ENCODE data around the gene VPS13A.
"Not testable (repeated sequence)": the region's sequence is repeated elsewhere in the genome, so short reads cannot be mapped to it uniquely, and the experiment has no call there.

VPS13A gene

DNA sequence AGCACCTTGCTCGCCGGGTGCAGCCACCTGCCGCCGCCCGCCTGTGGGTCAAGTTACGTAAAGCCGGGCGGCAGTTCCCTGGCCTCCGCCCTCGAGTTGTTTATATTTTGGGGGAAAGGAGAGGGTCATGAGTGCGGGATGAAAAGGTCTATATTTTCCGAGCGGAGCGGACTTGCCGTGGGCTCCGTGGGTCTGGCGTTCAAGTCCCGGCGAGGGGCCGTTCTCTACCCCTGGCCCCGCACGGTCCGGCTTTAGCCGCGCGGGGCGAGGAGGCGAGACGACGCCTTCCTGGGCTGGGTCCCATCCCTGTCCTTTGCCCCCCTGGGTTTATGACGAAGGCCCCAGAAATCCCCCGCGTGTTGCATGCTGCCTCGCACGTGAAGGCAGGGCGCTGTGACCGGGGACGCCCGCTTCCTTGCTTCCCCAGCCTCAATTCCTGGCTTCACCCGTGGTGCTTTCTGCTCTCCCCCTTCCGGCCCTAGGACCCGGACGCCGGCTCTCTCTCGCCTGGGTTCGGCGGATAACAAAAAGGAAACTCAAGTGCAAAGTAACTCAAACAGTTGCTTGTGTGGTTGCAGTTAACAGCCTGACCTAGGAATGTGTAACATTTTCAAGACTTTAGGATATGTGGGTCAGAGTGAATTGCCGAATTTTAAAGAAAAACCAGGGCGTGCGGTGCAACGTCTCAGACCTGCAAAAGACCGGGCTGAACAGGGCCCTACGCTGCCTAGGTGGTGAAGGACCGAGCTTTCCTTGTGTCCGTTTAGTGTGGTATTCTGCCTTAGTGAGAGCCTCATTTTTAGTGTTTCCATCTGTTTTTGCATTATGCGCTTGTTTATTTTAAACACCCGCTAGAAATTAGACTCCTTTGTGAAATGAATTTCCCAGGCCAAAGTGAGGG, 810 bp downstream of the VPS13A start:
- in situ Hi-C loops (cut with MboI; ENCODE audit: low sequenced_read_pairs) = no loop called here

DNA sequence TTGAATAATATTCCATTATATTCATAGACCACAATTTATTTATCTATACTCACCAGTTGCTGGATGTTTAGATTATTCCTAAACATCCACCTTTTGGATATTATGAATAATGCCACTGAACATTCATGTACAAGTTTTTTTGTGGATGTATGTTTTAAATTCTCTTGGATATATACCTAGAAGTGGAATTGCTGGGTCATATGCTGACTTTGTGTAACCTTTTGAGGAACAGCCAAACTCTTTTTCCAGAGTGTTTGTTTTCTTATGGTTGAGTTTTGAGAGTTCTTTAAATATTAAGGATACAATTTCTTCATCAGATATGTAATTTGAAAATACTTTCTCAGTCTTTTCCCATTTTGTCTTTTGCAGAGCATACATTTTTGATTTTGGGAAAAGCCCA, 2.7 kb downstream of the VPS13A start:
- in situ Hi-C loops (cut with MboI; ENCODE audit: low sequenced_read_pairs) = no loop called here

DNA sequence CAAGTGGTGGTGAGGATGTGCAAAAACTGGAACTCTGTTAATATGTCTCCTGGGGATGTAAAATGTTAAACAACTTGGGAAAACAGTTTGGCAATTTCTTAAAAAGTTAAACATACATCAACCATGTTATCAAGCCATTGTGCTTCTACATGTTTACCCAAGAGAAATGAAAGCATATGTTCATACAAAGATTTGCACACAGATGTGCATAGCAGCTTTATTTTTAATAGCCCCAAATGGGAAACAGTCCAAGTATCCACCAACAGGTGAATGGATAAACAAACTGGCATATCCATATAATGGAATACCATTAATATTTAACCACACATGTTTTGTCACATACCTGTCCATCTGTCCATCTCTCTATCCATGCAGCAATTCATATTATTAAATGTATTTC, 6.2 kb downstream of the VPS13A start:
- in situ Hi-C loops (cut with MboI; ENCODE audit: low sequenced_read_pairs) = no loop called here

GRCh38 chr9:77188242-77188641, 10.9 kb downstream of the VPS13A start:
- in situ Hi-C loops (cut with MboI; ENCODE audit: low sequenced_read_pairs) = no loop called here

GRCh38 chr9:77194423-77194822, 17.1 kb downstream of the VPS13A start:
- in situ Hi-C loops (cut with MboI; ENCODE audit: low sequenced_read_pairs) = no loop called here

DNA sequence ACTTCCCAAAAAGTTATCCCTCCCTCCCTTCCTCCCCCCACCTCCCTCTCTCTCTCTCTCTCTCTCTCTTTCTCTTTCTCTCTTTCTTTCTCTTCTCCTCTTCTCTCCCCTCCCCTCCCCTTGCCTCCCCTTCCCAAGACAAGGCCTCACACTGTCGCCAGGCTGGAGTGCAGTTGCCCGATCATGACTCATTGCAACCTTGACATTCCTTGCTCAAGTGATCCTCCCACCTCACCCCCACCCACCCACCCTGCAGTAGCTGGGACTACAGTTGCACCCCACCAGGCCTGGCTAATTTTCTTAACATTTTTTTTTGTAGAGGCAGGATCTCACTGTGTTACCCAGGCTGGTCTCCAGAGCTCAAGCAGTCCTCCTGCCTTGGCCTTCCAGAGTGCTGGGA, 32.8 kb downstream of the VPS13A start:
- in situ Hi-C loops (cut with MboI; ENCODE audit: low sequenced_read_pairs) = no loop called here

DNA sequence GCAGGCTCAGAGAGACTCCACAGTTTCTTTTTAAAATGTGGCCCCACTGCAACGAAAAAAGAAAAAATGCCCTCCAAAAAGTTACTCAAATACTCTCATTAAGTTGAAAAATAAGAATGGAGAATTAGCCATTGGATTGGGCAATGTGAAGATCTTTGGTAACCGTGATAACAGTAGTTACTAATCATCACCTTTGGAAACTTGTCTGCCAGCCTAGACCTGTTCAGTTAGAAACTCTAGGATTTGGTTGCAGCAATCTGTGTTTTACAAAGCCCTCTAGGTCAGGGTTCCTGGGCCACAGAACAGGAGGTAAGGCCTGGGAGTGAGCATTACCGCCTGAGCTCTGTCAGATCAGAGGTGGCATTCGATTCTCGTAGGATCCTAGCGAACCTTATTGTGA, 34.2 kb downstream of the VPS13A start:
- in situ Hi-C loops (cut with MboI; ENCODE audit: low sequenced_read_pairs) = no loop called here

GRCh38 chr9:77212801-77213200, 35.5 kb downstream of the VPS13A start:
- in situ Hi-C loops (cut with MboI; ENCODE audit: low sequenced_read_pairs) = no loop called here

- in situ Hi-C loops (cut with MboI; ENCODE audit: low sequenced_read_pairs) = no loop called here
These were observed 38.5 kb downstream of the VPS13A start for GRCh38 chr9:77215874-77216273.

DNA sequence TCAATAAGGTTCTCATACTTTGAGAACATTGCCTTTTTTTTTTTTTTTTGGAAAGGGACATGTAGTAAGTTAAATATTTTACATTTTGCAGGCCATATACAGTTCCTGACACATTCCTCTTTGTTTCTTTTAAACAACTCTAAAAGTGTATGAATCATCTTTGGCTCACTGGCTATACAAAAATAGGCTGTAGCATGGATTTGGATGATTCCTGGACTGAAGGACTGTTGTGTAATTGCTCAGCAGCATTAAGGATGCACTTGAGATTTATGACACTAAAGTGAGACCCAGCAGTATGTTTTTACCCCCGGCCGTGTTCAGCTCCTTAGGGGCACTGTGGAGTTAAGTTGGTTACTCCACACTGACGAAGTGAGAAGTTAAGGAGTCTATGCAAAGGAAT, 41.3 kb downstream of the VPS13A start:
- in situ Hi-C loops (cut with MboI; ENCODE audit: low sequenced_read_pairs) = no loop called here

DNA sequence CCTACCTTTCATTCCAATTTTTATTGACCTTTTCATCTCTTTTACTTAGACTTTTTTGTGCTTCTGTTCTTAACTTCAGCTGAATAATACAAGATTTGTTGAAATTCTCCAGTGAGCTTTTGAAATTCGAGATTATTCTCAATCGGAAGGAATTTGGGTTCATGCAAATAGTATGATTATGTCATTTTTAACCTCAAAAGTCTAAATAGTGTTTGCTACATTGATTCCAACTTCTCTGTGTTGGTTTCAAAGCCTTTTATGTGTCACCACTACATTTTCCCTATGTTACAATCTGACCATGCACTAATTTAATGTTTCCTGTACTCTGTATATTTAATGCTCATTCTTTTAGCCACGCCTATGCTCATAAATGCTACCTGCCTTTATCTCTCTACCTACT, 44.1 kb downstream of the VPS13A start:
- in situ Hi-C loops (cut with MboI; ENCODE audit: low sequenced_read_pairs) = no loop called here

DNA sequence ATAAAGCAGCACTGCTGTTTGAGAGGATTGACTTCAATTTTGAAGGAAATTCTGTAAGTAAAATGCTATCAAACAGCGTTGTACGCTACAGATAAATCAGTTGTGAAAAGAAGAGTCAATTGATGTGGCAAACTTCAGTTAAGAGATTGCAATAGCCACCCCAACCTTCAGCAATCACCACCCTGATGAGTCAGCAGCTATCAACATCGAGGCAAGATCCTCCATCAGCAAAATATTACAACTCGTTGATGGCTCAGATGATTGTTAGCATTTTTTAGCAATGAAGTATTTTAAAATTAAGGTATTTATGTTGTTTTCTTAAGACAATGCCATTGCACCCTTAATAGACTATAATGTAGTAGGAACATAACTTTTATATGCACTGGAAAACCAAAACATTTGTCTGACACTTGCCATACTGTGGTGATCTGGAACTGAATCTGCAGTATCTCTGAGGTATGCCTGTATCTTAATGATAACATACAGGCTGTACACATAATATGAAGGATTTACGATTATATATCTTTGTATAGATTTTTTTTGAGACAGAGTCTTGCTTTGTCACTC, 47.5 kb downstream of the VPS13A start:
- in situ Hi-C loops (cut with MboI; ENCODE audit: low sequenced_read_pairs) = loop anchor here (25.0 kb wide), 1 partner anchor 88 kb away; no protein-coding TSS in a partner anchor

- in situ Hi-C loops (cut with MboI; ENCODE audit: low sequenced_read_pairs) = loop anchor here (25.0 kb wide), 1 partner anchor 99 kb away; no protein-coding TSS in a partner anchor
These were observed 59.4 kb downstream of the VPS13A start for GRCh38 chr9:77236693-77237092.

DNA sequence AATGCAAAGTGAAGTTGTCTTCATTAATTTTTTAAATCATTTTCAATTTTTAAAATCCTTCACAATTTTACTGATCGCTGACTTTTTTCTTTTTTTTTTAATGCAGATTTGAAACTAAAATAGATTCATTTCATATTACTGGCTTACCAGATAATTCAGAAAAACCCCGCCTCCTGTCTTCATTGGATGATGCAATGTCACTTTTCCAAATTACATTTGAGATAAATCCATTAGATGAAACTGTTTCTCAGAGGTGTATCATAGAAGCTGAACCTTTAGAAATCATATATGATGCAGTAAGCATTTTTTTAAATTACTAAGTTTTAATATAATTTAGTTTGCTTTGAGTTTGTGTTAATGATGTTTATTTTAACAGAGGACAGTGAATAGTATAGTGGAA, 60.6 kb downstream of the VPS13A start:
- in situ Hi-C loops (cut with MboI; ENCODE audit: low sequenced_read_pairs) = loop anchor here (25.0 kb wide), 1 partner anchor 101 kb away; no protein-coding TSS in a partner anchor

DNA sequence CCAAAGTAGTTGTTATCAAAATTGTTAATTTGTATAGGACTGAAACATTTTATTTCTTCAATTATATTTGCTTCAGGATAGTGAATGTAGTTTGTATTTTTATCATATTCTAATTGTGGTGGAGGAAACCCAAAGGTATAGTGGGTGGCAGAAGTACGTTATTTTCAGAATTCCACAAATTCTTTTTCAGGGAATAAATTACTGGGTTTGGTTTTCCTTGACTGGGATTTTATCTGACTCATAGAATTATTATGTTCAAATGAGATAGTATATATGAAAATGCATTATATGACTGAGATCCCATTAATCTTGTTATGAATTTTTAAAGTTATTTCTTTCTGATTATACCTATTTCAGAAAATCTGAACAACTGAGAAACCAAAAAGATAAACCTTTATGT, 73.7 kb downstream of the VPS13A start:
- in situ Hi-C loops (cut with MboI; ENCODE audit: low sequenced_read_pairs) = no loop called here

DNA sequence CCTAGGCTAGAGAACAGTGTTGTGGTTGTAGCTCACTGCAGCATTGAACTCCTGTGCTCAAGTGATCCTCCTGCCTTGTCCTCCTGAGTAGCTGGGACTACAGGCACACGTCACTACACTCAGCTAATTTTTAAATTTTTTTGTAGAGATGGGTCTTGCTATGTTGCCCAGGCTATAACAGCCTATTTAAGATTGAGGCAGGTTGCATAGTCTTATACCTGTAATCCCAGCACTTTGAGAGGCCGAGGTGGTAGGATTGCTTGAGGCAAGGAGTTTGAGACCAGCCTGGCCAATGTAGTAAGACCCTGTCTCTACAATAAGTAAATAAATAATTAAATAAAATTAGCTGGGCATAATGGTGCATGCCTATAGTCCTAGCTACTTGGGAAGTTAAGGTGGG, 79.9 kb downstream of the VPS13A start:
- in situ Hi-C loops (cut with MboI; ENCODE audit: low sequenced_read_pairs) = no loop called here

DNA sequence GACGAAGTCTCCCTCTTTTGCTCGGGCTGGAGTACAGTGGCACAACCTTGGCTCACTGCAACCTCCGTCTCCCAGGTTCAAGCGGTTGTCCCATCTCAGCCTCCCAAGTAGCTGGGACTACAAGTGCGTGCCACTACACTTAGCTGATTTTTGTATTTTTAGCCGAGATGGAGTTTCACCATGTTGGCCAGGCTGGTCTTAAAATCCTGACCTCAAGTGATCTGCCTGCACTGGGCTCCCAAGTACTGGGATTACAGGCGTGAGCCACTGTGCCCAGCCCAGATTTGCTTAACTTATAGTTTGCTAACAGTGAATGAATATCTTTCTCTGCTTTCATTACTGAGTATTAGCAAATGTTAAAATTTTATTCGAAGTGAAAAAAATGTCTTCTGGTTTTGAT, 84.3 kb downstream of the VPS13A start:
- in situ Hi-C loops (cut with MboI; ENCODE audit: low sequenced_read_pairs) = no loop called here

GRCh38 chr9:77267762-77268161, 90.4 kb downstream of the VPS13A start:
- in situ Hi-C loops (cut with MboI; ENCODE audit: low sequenced_read_pairs) = not testable (repeated sequence)

DNA sequence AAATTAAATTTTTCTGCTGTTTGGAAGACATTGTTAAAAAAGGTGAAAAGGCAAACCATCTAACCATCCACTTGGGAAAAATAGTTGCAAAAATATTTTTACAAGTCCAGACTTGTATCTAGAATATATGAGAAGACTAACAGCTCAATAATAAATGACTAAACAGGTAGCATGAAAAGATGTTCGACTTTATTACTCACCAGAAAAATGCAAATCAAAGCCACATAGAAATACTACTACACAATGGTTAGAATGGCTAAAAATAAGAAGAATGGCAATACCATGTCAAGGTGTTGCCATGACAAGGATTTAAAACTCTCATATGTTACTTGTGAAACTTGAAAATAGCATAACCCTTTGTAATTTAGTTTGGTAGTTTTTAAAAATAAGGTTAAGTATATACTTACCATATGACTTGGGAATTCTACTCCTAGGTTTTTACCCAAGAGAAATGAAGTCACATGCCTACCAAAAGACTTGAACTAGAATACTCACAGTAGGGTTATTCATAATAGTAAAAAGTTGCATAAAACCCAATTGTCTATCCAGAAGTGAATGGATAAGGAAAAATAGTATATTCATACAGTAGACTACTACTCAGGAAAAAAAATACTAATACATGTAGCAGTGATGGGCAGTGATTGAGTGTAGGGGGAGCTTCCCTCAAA, 93.8 kb downstream of the VPS13A start:
- in situ Hi-C loops (cut with MboI; ENCODE audit: low sequenced_read_pairs) = no loop called here

DNA sequence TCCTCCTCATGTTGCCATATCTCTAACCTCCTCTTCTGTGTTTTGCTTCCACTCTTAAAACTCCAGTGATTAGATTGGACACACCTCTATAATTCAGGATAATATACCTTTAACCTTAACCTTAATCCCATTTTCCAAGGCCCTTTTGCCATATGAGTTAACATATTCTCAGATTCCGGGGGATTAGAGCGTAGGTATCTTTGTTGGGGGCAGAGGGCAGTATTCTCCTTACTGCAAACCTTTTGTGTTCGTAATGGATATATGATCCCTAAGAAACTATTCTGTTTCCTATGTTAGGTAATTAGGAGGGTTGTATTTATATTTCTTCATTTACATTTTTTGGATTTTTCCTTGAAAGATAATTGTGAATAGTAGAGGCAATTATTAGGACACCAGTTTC, 99.5 kb downstream of the VPS13A start:
- in situ Hi-C loops (cut with MboI; ENCODE audit: low sequenced_read_pairs) = no loop called here

DNA sequence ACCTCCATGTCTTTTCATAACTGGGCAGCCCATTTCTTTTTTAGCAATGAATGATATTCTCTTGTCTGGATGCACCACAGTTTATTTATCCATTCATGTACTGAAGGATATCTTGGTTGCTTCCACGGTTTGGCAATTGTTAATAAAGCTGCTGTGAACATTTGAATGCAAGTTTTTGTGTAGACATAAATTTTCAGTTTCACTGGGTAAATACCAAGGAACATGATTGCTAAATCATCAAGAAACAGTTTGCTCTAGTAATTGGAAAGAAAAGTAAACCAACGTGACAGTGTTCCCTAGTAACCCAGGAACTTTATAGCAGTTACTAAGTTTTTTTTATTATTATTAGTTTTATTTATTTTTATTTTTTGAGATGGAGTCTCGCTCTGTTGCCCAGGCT, 100.4 kb downstream of the VPS13A start:
- in situ Hi-C loops (cut with MboI; ENCODE audit: low sequenced_read_pairs) = no loop called here

- in situ Hi-C loops (cut with MboI; ENCODE audit: low sequenced_read_pairs) = no loop called here
These were observed 106.7 kb downstream of the VPS13A start for GRCh38 chr9:77283991-77284390.
